Right hindlimb (tissue), 1 donor: ENCODE measurements around the gene DPH1.
"Not testable (repeated sequence)": the region's sequence is repeated elsewhere in the genome, so short reads cannot be mapped to it uniquely, and the experiment has no call there.

Experiments
- DNase-seq: peaks from one replicate; pipeline ENCODE4 v3.0.0-alpha.2; 2018

DPH1 gene

DNA sequence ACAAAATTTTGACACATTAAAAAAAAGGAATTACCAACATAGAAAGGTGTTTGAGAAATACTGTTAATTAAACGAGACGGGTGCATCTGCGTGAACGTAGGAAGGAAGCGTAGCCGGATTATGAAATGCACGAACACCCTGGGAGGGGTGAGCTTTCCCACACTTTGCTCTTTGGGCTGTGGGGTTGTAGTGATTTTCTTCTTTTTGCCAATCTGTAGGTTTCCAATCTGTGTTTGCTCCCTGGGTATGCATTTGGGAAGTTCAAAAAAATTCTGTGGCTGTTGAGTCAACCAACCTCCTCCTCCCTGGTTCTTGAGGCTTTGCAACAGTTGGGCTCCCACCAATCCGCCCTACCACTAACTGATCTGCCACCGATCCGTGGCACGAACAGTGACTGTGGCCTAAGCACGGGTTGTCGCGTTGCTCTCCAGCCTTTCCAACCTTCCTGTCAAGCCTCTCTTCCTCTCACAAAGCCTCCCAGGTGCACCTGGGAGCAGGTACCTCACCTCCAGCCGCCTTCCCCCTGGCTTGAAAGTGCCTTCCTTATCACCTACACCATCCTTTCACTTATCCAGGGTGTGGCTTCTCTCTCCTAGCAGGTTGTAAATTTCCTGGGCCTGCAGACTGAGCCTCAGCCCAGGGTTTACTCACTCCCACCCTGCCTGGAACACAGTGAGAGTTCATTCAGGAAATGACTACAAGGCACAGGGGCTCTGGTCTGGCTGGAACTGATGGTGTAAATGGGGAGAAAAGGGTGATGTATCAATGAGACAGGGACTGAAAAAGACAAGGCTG is 21.4 kb upstream of the DPH1 start:
- no peak for DNase-seq

DNA sequence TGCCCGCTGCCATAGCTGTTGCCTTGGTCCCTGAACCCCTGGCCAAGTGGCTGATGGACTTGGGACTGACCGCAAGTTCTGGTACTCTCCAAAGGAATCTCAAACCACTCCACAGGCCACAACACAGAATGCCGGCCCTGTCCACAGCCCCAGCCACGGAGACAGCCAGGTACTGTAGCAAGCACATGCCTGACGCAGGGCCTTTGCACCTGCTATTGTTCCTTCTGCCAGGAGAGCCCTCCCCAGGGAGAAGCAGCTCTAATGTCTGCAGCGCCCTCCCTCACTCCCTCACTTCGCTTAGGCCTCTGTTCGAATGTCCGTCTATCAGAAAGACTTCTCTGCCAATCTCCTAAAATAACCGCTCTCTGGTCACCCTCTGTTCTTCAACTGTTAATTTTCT is 20.2 kb upstream of the DPH1 start:
- no peak for DNase-seq

DNA sequence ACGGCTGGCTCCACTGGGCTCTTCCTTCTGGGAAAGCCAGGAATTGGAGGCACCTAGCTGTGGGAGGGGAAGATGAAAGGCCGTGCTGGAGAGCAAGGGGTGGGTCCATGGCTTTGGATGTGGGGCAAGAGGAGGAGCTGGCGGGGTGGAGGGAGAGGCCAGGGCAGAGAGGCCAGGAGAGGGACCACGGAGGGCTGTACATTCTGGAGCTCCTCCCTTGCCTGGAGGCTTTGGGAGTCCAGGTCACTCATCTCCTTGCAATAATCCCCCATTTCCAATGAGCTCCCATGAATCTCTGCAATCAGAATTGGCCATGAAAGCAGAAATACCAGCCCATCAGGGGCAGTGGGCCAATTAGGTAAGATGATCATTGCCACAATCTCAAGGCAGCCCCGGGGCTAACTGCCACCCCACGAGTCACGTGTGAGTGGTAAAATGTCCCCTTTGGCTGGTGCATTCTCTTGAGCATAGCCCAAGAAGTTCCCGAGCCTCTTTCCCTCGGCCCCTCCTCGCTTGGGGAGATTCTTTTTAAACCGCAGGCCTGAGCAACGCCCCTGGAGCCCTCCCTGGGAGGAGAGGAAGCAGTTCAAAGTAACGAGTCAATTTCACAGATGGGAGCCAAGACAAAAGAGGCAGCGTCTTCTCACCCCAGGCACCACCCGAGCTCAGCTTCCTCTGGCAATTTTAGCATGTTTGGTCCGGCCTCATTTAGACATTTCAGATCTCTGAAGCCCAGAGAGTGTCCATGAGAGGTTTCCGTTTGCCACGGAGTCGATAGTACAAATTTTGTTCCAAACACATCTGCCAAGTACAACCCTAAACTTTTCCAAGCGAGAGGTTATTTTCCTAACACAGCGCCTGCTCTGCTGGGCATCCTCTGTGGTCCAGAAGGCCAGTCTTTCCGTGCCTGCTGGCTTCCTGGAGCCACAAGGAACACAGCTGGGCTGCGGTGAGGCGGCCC is 18.3 kb upstream of the DPH1 start:
- DNase-seq = peak; percentile 78

DNA sequence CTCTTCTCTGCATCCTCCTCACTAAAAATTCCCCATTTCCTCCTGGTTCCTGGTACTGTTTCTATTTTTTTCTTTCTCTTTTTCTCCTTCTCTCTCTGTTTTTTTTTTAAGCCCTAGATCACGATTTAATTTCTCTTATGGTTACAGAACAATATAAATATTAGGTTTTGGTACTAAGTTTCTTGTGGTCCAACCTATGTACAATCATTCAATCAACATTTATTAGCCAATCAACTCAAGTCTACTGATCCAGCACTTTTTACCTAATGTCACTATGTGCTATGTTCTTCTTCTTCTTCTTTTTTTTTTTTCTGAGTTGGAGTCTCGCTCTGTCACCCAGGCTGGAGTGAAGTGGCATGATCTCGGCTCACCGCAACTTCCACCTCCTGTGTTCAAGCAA is 17.5 kb upstream of the DPH1 start:
- DNase-seq = no peak

DNA sequence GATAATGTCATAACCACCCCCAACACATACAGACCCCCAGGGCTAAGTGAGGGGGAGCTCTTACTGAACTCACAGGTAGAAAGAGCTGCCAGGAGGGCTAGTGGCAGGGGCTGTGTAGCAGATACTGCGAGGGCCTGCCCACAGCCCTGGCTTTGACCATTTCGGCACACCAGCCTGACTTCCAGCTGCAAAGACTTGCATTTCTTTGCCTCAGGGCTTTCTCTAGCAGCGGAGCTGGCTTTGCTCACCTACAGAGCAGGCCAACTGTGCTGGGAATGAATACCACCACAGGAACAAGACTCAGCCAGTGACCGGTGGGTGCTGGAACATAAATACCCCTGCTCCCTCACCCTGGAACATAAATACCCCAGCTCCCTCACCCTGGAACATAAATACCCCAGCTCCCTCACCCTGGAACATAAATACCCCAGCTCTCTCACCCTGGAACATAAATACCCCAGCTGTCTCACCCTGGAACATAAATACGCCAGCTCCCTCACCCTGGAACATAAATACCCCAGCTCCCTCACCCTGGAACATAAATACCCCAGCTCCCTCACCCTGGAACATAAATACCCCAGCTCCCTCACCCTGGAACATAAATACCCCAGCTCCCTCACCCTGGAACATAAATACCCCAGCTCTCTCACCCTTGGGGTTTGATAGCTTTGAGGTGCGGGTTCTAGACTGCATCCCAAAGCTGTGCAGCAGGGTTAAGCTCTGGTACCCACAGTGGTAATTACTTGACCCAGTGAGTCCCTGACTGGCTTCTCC is 16.5 kb upstream of the DPH1 start:
- not testable (repeated sequence) for DNase-seq

DNA sequence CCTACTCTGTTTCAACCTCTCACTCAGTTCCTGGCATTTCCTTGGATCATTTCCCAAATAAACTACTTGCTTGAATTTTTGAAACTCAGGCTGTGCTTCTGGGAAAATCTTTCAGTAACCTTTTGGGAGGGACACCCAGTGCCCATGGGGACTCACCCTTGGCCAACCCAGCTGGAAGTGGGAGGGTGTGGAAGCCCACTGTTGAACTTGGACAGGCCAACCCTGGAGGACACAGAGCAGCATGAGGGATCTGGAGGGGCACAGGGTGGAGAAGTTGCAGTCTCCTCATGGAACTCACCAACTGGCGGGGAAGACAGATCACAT is 16.0 kb upstream of the DPH1 start:
- no peak for DNase-seq

DNA sequence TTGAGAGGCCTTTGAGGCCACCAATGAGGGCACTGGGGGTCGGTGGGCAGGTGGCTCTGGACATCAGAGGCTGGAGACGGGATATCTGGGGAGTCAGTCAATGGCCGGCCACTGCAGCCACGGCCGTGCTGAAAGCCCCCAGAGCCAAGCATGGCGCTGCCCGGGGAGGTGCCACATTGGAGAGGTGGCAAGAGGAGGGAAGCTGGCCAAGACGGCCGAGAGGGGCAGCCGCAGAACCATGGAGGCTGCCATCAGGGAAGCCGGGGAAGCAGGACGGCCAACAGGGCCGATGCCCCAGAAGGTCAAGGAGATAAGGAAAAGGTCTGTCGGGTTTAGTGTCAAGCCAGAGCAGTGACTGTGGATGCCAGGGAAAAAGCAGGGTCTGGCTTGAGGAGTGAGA is 14.6 kb upstream of the DPH1 start:
- no peak for DNase-seq

DNA sequence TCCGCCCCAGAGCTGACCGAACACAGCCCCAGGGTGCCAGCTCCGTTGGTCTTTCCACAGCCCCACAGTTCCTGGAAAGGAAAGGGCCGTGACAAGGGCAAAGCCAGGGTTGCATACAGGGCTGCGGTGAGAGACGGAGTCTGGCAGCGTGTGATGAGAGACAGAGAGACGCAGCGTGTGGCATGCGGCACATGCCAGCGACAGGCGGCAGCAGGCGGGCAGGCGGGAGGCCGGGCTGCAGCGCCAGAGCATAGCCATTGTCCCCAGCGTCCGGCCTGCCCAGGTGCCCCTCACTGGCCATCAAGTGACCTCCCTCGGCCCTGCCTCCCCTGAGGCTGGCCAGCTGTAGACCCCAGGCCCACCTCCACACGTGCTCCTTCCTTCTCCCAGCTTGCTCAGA is 13.5 kb upstream of the DPH1 start:
- no peak for DNase-seq

DNA sequence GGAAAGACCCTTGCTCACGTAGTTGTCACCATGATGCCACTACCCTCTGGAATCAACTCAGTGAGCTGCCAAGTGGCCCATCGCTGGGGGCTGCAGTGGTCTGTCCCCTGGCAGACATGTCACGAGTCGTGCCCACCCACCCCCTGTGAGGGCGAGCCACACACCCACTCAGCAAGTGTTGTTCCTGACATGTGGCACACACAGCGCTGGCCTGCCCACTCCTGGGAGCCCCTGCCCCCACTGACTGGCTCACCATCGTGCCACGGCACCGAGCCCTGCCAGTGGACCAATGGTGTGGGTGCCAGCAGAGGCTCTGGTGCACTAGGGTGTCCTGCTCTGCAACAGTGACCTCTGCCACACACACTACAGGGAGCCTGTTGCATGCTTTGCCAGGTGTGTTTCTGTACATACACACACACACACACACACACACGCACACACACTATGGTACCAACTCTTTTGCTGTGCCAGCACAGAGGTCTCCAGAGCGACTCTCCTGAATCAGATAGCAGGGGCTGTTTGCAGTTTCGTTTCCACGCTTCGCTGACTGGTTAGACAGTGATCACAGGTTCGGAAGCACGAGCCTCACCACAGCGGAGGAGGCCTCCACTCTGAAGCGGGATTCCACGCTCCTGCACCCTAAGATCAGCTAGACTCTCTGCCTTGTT is 12.5 kb upstream of the DPH1 start:
- DNase-seq = no peak

DNA sequence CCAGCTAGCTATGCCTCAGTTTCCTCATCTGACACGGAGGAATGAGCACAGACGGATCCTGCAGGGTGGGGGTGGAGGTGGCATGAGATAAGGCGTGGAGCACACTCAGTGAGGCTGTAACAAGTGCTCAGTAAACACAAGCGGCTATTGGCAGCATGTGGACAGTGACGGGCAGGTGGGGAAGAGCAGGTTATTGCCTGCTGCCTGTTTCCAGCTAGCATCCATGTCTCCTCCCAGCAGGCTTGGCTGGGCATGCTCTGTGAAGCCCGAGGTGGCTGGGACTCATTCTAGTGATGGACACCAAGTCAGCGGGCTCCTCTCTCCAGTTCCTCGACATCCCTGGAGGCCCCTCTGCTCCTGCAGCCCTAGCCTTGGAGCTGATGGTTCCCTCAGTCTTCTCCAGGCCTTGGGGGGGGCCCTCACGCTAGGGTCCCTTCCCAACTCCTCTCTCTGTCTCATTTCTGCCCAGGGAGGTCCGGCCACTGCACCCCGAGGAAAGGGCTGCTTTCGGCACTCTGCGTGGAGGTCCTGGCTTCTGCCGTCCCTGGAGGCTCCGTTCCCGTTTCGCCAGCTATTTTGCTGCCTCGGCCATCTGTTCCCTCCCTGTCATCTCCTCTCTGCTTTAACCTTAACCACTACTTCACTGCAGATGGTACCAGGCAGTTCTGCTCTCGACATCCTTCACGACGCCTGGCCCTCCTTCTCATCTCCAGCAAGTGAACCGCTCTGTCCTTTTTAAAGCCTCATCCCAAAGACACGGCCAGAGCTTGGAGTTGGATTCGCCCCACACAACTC is 11.0 kb upstream of the DPH1 start:
- no peak for DNase-seq

DNA sequence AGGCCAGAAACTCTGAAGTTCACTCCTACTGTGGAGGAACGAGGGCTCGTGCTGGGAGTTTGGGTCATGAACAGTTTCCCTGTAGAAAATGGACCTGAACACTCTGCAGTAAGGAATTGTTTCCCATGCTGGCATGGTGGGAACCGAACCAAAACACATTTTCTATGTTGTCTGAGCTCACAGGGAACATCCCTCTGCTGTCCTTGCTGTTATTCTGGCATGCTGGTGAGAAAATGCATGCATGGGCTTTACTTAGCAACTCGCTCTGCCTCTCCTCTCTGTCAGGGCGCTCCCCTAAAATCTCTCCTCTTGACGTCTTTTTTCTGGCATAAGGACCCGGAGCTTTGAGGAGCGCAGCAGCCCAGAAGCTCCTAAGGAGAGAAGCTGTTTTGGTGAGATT is 10.2 kb upstream of the DPH1 start:
- no peak for DNase-seq

DNA sequence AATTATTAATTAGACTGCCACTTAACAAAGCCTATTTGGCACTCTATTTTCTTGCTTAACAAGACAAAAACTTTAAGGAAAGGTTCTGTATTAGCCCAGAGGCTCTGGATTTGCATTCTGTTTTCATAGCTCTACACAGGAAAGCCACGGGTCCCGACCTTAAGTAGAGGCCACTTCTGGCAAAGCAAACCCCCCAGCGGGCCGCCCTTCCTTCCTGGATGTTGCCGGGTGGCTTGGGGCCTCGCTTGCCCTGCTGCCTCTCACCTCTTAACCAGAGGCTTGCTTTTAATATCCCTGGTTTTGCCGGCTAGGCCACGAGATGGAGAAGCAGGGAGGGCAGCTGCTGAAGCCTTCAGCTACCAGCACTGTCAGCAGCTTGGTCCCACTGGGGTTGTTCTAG is 9.2 kb upstream of the DPH1 start:
- DNase-seq = no peak

DNA sequence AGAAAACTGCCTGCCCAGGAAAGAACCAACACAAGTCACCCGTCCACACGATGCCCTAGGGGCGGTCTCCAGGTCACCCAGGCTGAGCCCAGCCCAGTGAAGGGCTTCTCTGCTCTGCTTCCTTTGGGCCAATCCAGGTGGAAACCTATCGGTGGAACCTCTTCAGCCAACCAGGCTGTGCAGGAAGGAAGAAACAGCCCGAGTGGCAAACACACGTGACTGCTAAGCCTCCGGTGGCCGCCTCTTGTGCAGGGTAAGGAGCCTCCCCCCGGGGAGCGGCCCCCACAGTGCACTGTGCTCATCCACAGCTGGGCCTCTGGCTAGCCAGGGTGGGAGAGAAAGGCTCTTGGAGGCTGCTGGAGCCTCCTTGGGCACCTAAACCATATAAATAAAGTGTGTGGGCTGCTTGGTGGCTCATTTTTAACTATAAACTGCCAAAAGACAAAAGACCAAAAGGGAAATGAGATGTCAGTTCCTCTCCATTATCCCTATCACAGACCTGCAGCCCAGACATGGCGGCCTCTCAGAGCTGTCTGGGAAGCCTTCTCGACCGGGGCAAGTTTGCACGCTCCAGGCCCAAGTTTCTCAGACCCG is 7.2 kb upstream of the DPH1 start:
- no peak for DNase-seq

DNA sequence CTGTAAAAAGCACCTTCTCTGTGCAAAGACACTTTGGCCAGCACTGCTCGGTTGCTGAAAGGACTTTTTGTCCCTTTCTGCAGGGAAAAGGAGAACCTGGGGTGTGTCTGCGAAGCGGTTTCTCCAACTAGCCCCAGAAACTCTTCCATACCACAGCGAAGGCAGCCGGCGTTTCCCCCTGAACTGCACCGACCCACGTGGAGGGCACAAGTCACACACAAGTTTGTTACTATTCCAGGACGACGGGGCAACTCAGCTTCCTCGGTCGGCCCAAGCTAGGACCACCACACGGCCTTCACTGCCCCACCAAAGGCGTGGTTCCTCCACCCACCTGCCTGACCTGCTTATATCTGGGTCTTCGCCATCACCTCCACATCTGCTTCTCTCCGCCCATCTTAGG is 6.7 kb upstream of the DPH1 start:
- DNase-seq = no peak

DNA sequence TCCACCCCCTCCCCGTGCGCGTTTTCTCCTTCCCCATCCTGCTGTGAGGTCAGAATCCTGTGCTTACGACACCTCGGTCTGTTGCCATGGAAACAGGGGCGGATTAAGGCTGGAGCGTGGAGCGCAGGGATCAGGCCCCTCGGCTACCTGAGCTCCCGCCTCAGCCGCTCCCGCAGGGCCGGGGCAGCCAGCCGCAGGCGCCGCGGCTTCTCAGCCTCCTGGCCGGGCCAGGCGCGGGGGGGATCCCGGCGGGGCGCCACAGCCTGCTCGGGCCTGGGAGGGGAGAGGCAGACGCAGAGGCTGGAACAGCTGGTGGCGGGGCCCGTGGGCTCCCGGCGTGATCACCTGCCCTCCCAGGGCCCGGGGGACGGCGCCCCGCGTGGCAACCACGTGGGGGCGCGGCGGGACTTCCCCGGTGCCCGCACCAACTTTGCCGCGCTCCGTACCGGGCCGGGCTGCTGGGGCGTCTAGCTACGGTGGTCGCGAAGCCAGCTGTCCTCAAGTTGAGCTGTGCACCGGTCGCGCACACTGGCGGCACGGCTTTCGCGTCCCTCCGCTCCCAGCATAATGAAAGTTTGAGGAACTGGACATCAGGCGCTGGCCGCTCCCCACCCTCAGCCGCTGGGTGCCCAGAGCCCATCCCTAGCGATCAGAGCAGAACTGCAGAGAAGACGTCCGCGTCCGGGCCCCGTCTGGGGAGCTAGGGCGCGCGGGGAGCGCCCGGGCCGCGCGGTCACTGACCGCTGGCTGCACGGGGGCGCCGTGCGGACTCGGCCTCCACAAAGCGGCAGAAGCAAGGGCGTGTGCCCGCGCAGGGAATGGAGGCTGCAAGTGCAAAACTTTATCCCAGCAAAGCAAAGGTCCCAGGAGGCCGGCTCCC is 6.0 kb upstream of the DPH1 start:
- DNase-seq = peak; percentile 58

DNA sequence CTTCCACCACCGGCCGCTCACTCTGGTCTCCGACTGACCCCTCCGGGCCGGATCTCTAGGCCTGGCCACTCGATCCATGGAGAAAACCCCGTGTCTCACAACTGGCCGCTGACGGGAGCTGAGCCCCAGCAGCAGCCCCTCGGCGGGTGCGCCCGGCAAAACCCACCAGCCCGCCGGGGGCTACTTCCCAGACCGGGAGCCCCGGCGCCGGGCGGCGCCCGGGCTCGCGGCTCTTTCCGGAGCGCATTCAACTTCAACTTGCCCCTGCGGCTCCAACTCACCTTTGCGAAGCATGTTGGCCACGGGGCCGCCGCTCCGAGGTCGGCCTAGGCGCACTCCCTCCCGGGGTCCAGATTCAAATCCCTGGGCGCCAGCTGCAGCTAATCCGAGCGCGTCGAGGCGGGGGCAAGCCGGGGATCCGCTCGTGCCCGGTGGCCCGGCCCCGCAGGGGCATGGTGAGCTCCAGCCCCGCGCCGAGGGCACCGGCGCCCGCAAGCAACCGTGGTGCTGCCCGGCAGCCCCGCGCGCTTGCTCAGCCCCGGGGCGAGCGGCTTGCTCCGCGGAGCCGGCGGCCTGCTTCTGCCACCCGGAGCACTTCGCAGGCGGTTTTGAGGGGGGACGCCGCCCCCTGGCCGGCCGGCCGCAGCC is 5.3 kb upstream of the DPH1 start:
- DNase-seq = no peak

DNA sequence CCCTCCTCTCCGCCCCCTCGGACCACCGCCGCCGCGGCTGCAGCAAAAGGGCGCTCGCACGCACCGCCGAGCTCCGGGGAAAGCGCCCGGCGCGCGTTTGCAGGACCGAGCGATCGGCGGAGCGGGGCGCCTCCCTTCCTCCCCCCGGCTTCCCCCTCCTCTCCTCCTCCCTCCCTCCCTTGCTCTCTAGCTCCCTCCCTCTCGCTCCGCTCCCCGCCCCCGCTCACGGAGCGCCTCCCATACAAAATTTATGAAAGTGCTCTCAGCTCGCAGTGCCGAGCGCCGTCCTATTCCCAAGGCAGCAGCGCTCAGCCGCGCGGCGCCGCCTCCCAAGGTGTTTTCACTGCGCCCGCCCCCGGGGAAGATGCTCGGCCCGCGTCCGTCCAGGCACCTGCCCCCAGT is 4.7 kb upstream of the DPH1 start, which contains the start of gene RTN4RL1:
RTN4RL1 (minus strand) TSS at position 115 of the 402 bp plus-strand sequence. CDS start 469 bp downstream, outside the sequence.
- DNase-seq = peak; percentile 75

DNA sequence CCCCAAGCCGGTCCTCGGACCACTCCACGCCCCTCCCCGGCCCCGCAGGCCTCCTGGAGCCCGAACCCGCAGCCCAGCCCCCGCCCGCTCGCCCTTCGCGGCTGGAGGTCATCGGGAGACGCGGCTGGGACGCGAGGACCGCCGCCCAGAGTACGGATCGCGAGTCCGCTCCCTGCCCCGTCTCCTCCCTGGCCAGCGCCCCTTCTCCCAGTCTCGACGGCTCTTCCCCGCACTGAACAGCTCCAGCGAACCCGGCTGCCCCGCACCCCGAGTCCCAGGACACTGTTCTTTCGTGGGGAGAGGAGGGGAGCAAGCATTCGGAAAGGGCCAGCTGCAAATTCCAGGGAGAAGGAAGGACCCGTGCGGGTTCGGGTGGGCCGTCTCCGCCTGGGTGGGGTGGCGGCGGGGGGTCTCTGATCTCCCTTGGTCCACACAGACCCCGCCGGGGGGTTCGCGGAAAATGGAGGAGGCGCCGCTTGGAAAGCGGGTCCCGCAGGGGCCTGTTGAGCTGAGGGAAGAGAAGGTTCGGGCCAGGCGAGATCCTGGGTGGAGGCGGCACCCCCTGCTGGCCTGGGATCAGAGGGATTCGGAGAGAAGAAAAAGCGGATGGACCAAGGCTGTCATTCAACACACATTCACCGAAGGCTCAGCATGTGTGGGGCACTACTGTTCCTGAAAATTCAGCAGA is 4.2 kb upstream of the DPH1 start:
- DNase-seq = peak; percentile 75

DNA sequence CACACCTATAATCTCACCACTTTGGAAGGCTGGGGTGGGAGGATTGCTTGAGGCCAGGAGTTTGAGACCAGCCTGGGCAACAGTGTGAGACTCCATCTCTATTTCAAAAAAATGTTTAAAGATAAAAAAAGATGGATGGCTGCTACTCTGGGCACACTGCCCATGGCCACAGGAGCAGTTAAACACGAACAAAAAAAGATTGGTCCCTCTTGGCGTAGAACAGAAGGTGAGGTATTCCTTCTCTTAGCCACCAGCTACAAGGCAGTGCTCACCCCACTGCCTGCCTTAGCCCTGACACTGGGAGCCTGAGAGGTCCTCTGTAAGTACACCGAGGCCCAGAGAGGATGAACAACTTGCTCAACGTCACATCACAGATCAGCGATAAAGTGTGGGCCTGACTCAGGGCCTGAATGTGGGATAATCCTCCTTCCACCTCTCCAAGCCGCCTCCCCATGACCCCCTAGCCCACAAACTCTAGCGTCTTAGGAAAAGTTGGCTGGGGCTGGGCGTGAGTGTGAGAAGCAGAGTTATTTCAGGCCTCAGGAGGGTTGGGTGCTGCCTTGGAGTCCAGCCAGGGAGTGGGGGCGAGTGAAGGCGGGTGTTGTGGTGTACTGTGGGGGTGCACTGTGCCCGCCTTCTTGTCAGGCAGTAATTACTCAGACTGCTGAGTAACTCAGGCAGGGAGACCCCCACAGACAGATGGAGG is 2.3 kb upstream of the DPH1 start:
- no peak for DNase-seq
